Stimulated activated CD4-positive, alpha-beta T cell treated with anti-CD3 and anti-CD28 coated beads, Interleukin-1b, Interleukin-23, amount 100 ng/mL, for 48 hours (primary cell): Measurements from ENCODE around the gene C14orf180.

Experiments used
- DNase-seq: peaks from one replicate; pipeline ENCODE4 v3.0.0-alpha.2; 2020

Gene C14orf180

DNA sequence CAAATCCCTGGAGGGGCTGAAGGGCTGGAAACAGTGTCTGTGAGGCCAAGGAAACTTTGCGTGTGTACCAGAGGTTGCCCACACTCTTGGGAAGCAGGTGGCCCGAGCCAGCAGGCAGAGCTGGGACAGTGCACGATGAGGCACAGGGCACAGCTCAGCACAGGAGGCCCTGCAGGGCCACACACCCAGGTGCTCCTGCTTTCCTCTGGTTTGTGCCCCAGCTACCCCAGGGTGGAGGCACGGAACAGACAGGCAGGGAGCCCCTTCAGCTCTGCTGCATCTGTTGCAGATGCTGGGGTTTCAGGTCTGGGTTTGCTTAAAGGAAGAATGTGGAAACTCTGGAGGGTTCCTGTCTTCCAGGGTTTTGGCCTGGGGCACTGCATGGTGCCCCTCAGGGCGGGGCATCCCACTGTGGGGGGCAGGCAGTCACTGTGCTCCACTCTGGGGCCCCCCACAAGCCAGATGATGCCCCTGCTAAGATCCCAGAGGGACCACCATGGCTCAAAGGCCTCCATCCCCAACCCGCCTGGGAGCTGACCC lies 16.4 kb downstream of the C14orf180 start:
- DNase-seq, result no peak

DNA sequence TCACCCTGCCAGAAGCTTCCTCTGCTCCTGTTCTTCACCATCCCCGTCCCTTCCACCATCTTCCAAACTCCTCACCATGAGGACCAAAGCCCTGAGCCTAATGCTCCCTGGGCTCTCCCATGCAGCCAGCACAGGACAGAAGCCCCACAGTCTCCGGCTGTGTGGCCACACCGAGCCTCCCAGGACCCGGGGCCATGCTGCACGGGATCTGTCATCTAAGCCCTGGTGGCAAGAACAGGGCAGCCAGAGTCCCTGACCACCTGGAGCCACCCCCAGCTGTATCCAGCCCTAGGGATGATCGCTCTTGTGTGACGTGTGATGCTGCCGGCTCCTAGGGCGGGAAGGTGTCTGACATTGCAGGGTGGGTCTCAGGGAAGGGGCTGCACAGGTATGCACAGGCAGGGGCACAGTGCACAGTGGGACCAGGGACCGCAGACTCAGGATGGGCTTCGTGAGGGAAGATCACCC lies 16.9 kb downstream of the C14orf180 start:
- no peak for DNase-seq

DNA sequence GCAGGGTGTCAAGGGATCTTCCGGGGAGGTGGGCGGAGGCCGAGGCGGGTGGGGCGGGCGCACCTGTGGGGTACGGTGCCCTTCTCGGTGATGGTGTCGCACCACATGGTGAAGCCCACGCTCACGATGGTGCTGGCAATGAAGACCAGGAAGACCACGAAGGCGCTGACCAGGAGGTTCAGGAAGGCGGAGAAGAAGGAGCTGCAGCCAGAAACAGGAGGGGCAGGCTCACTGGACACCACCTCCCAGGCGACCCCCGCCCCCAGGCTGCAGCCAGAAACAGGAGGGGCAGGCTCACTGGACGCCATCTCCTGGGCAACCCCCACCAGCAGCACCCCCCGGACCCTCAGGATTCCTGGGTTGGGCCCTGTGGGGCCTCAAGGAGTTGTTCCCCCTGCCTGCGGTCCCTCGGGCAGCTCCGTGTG lies 17.4 kb downstream of the C14orf180 start:
- DNase-seq, result no peak

- DNase-seq, result no peak
These were observed 18.0 kb downstream of the C14orf180 start for GRCh38 chr14:104597576-104597975.

DNA sequence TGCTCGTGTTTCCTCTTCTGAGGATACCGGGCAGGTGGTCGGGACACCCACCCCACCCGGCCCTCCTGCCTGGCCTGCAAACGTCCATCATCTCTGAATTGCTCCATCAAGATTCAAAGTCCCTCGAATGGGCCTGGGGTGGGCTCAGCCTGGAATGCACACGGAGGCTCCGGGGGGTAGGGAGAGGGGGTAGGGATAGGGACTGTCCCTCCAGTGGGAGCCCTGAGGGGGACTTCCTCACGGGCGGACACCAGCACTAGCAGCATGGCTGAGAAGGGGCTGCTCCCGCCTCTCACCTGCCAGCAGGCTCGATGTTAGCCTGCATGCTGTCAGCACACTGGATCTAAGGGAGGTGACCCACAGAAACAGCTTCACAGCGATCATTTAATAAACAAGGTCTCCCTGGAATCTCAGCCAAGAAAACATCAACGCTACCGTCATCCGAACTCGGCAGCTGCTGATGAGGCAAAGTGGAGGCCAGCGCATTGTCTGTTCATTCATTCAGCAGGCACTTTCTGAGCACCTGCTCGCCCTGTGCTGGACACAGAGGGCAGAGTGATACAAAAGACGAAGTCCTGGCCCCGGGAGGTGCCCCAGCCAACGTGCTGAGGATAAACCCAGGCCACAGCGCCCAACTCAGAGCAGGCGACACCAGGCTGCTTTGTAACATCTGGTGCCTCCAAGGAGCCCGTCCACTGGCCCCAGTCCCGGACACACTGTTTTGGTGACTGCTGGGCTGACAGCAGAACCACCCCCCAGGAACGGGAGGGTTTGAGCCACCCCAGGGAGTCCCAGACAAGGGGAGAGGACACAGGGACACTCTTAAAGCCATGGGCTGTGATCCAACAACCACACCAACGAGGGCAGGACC lies 18.7 kb downstream of the C14orf180 start:
- no peak for DNase-seq

DNA sequence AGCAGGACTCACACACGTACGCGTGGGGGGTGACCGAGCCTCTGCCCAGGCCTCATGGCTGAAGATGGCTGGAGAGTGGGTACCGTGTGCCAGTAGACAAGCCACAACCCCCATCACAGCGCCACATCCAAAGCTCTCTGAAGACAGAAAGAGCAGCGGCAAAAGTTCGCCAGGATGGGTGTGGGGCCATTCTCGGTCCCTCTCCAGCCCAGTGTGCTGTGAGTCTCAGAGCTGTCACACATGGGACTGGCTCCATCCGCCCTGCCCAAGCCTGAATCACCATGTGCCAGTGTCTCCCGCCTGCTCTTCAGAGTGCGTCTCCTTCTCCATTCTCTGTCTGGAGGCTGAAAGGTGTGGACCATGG lies 19.3 kb downstream of the C14orf180 start:
- no peak for DNase-seq

GRCh38 chr14:104599446-104599845 lies 19.9 kb downstream of the C14orf180 start:
- DNase-seq, result no peak

GRCh38 chr14:104600141-104600643 lies 20.6 kb downstream of the C14orf180 start:
- no peak for DNase-seq

- no peak for DNase-seq
These were observed 21.2 kb downstream of the C14orf180 start for GRCh38 chr14:104600805-104601204.

DNA sequence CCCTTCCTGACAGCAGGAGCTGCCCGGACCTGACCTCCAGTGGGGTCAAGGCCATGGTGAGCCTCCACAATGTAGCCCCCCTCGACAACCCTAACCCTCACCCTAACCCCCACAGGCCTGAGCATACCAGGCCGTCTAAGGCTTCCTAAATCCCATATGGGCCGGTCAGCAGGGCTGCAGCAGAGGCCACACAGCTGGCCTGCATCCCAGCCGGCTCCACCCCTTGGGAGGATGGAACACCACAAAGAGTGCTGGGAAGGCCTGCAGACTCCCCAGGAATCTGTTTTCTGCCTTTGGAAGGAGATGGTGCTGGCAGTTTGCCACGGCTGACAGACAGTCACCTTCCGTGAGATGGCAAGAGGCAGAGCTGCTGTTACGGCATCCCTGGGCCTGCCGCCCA lies 22.2 kb downstream of the C14orf180 start:
- no peak for DNase-seq

- DNase-seq, result no peak
These were observed 22.9 kb downstream of the C14orf180 start for GRCh38 chr14:104602315-104602932.

DNA sequence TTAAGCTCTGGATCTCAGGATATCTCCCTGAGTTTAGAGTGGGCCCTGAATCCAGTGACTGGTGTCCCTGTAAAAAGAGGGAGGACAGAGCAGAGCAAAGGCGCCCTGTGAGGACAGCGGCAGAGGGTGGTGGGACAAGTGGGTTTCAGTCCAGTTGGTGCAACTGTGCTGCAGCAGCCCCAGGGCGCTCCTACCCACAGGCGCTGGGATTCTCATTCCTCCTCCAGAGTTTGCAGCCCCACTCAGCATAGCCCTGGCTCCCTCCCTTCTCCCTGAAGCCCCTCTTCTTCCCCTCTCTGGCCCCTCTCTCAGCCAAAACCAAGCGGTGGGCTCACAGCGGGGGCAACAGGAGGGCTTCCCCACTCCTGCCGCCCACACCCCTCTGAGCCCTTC lies 23.4 kb downstream of the C14orf180 start:
- DNase-seq, result no peak

- DNase-seq, result no peak
These were observed 24.3 kb downstream of the C14orf180 start for GRCh38 chr14:104603711-104604401.

- DNase-seq, result no peak
These were observed 25.2 kb downstream of the C14orf180 start, which contains the start of gene TMEM179 for GRCh38 chr14:104604458-104605449. TMEM179 (minus strand) TSS chr14:104604772; CDS start chr14:104604741, 31 bp downstream.

DNA sequence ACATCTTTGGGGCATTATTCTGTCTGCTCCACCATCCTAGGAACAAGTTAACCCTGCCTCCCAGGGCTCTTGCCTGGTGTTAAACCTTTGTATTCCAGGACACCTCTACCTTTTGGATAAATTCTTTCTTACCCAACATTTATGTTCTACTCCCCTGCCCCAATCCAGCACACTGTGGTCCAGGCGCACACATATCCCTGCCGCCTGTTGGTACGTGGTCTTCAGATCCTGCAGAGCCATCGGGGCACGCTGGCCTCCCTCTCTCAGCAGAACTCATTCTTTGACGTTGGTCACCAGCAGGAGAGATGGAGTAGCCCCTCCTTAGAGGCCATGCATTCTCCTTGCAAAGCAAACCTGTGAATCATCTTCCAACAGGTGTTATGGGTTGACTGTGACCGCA lies 30.1 kb downstream of the C14orf180 start:
- no peak for DNase-seq

GRCh38 chr14:104610749-104611310 lies 31.3 kb downstream of the C14orf180 start:
- no peak for DNase-seq

- DNase-seq, result no peak
These were observed 32.3 kb downstream of the C14orf180 start for GRCh38 chr14:104611881-104612280.

- no peak for DNase-seq
These were observed 34.7 kb downstream of the C14orf180 start for GRCh38 chr14:104614126-104614812.

DNA sequence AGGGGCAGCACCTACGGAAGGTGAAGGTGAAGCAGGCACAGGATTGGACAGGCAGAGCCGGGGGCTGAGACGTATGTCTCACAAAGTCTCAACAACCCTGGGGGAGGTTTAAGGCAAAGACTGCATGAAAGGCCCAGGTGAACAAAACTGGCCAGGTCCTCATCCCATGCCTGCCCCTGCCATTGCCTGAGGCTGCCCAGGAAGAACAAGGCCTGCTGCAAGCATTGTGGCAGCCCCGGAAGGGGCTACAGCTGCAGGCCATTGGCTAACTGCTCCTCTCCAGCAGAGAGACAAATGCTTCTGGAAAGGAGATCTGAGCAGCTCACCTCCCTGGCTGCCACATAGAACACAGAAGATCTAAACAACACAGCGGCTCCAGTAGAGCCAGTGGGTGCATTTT lies 45.4 kb downstream of the C14orf180 start:
- DNase-seq, result no peak

GRCh38 chr14:104632781-104633180 lies 53.2 kb downstream of the C14orf180 start:
- DNase-seq, result no peak
